Activated CD8-positive, alpha-beta memory T cell treated with anti-CD3 and anti-CD28 coated beads, Interleukin-2, amount 50 U/mL, for 24 hours (primary cell): ENCODE measurements around the gene SMPD3.

ENCODE experiments used
- DNase-seq: peaks from one replicate; pipeline ENCODE4 v3.0.0-alpha.2; 2020; ENCODE audit errors: extremely low read depth

The SMPD3 gene

GRCh38 chr16:68472581-68472980, 24.3 kb upstream of the SMPD3 start:
- no peak for DNase-seq

DNA sequence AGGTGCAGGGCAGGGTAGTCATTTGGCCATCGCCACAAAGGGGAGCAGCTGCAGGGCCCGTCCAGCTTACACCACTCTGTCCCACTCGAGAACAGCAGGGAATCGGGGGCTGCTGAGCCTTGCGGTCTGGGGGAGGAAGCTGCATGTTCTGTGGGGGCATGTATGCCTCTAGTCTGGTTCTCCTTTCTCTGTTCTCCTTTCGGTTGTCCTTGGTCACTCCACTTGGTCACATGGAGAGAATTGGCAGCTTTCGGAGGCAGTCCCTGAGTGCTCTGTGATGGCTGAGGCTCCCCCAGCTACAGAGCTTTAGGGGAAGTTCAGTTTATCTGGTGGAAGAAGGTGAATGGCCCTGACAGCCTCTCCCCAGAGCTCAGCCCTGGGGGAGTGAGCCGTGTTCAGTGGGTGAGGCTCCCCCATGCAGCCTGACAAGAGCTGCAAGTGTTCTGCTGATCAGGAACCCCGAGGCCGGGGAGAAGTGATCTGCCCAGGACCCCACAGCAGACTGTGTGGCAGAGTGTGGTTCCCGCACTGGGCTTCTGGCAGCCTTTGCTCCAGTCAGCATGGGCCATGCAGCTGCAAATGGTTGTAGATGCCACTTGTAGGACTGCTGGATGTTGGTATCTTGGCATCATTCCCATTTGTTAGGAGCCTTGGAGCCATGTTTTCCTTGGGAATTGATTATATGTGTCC, 22.3 kb upstream of the SMPD3 start:
- no peak for DNase-seq

GRCh38 chr16:68469796-68470460, 21.6 kb upstream of the SMPD3 start:
- no peak for DNase-seq

- DNase-seq, result no peak
Measured at GRCh38 chr16:68468842-68469241, 20.5 kb upstream of the SMPD3 start.

GRCh38 chr16:68466174-68466573, 17.9 kb upstream of the SMPD3 start:
- DNase-seq, result no peak

GRCh38 chr16:68463904-68464303, 15.6 kb upstream of the SMPD3 start:
- no peak for DNase-seq

DNA sequence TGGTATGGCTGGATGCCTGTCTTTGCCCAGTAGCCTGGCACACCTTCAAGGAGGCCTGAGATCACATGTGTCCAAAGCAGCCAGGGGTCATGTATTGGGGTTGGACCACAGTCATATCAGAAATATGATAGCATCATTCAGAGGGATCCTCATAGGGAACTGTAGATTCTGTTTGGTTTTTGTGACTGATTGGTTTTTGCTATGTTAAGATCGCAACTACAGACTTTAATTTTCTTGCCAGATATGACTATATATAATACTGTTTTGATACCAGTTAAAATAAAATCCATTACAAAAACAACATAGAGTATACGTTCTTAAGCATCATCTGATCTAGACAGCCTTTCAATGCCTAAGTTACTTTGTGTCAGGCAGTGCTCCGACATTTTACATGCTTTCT, 11.8 kb upstream of the SMPD3 start:
- DNase-seq, result no peak

GRCh38 chr16:68459457-68459856, 11.1 kb upstream of the SMPD3 start:
- no peak for DNase-seq

DNA sequence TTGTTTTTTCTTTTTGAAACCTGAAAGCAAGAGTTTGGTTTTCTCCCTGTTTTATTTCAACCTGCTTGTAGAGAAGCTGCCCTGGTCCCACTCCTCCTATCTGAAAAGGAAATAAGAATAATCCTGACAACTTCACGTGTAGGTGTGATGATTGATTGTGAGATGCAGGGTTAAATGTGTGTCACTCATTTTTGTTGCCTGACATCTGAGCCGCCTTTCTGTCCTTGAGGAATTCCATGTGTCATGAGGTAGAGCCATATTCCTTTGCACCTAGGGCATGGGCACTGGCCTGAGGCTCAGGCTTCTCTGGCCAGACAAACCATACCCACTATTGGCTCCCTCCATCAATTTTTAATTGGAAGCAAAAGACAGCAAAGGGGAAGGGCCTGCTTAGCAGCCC, 10.2 kb upstream of the SMPD3 start:
- no peak for DNase-seq

GRCh38 chr16:68458101-68458500, 9.8 kb upstream of the SMPD3 start:
- DNase-seq, result no peak

GRCh38 chr16:68455631-68456030, 7.3 kb upstream of the SMPD3 start:
- DNase-seq, result no peak

DNA sequence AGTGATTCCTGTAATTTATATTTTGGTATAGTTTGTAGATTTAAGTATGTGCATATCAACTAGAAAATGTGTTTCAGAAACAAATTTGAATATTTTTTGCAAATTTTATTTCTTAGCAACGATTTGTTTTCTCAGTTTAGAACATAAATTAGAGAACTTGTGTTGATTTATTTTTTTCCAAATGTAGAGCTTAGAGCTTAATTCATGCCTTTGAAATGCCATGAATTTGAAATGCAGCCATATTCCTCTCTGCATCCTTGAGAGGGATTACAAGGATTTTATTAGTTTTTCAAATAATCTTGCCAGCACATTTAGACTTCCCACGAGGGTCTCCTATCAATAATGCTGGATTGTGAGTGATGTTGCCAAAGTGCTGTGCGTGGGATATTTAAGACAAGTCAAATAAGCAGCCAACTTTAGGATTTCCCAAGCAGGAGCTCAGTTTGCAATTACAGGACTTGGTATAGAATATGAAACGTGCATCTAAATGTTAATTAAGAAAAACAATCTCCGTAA, 6.7 kb upstream of the SMPD3 start:
- DNase-seq, result no peak

GRCh38 chr16:68453816-68454215, 5.5 kb upstream of the SMPD3 start:
- DNase-seq, result no peak

DNA sequence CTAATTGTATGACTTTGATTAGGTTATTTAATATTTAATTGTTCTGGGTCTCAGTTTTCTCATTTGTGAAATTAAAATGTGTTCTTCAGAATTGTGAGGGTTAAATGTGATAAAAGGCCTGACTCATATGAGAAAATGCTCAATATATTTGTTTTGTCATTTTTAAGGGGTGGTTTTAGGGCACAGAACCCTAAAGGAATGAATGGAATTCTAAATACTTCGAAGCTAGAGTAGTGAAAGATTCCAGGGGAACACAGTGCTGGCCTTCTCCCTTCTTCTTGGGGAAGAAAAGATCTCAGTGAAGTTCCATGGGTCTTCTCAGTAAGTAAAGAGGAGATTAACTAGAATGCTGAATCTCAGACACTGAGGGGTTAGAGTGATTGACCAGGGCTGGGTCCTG, 3.9 kb upstream of the SMPD3 start:
- DNase-seq, result no peak

- DNase-seq, result no peak
Measured at GRCh38 chr16:68451676-68452075, 3.4 kb upstream of the SMPD3 start.

DNA sequence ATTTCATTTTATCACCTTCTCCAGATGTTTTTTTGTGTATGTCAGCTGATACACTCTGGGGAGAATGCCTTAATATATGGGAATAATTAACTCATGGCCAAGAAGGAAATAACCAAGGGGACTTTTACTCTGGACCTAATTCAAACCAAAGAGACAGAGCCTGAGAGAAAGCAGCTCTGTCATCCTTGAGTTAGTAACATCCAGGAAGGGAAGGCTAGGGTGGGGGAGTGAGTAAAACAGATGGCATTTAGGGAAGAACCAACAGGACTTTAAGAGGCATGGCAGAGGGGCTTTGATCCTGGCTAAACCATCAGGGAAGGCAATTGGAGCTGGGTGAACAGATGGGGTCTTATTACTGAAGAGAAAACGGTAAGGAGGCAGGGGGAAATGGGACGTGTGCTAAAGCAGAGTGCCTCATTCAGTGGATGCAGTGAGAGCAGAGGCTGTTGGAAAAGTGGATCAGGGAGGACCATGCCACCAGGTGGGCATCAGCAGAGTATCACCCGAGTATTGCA, 2.5 kb upstream of the SMPD3 start:
- no peak for DNase-seq

- no peak for DNase-seq
Measured at GRCh38 chr16:68447653-68448359, 502 bp downstream of the SMPD3 start.

- DNase-seq, result no peak
Measured at GRCh38 chr16:68446681-68447652, 1.3 kb downstream of the SMPD3 start.

GRCh38 chr16:68445458-68445857, 2.9 kb downstream of the SMPD3 start:
- DNase-seq, result no peak

DNA sequence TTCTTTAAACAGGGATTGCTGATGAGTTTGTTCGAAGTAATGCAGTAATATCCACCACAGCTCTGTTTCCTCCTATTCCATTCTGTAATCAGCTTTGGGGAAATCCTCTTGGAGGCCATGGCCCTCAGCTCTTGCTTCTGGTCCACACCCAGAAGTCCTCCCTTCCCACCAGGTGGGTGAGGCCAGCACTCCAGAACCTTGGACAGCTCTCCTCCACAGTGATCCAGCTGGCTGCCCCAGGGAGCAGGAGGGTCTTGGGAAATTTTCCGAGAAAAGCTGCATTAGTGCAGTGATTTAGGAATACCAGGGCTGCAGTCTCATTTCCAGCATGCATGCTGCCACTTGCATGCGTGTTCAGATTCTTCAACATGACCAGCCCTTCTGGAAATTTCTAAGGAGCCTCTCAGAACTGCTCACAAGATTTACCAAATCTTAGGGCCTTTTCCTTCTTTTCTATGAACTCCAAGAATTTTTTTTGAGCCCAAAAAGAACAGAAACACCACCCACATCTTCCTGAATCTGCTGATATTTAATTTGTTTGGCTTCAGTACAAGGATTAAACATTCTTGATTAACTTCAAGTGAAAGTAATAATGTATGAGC, 4.2 kb downstream of the SMPD3 start:
- no peak for DNase-seq

GRCh38 chr16:68436581-68436980, 11.7 kb downstream of the SMPD3 start:
- no peak for DNase-seq
